PC-9 (cell line): ENCODE data around the gene RXFP1. TPM values are rescaled to one million over a fixed set of nuclear protein-coding genes. Genes with fewer than 3 reads are reported as not detected.

Experiments used
- BruUV-seq: library from RNA; stranded (reverse); fragments of 400-500 nt; replicated peaks from 2 replicates; lab custom pipeline; 2021; lab: Mats Ljungman, UMichigan
- CTCF ChIA-PET: fragments of 300-600 bp; sonication (Branson Sonifier 250); formaldehyde crosslinking; loops from one replicate; lab custom pipeline; 2022; ENCODE audit warnings: antibody characterized with exemption; lab: Charles Lee
- POLR2A ChIA-PET: fragments of 300-600 bp; sonication (Branson Sonifier 250); formaldehyde crosslinking; loops from one replicate; lab custom pipeline; 2022; ENCODE audit warnings: antibody characterized with exemption; ENCODE audit not compliant: unreplicated experiment; lab: Charles Lee
- DNase-seq, 2 experiments: peaks; one replicate each; pipeline versions ENCODE4 v3.0.0 to v3.0.0-alpha.2; 2015 to 2022; ENCODE audit warnings: mixed read lengths in 1 of 2
- H2AFZ ChIP-seq: fragments of 200-600 bp; sonication (generic); 2 replicates; pipeline ENCODE4 v1.8.1; 2017; ENCODE audit warnings: antibody characterized with exemption
- H3F3A ChIP-seq: fragments of 200-600 bp; sonication (generic); 2 replicates; pipeline ENCODE4 v1.8.1; 2017; ENCODE audit warnings: antibody characterized with exemption, mild to moderate bottlenecking, low read depth; ENCODE audit not compliant: insufficient read depth
- H3K27ac ChIP-seq: fragments of 200-600 bp; sonication (generic); 2 replicates; pipeline ENCODE4 v1.6.1; 2016; ENCODE audit warnings: mixed run types
- H3K27me3 ChIP-seq: fragments of 200-600 bp; sonication (generic); 2 replicates; pipeline ENCODE4 v1.6.1; 2016; ENCODE audit warnings: low read depth, mixed run types; ENCODE audit not compliant: insufficient read depth
- H3K36me3 ChIP-seq: fragments of 200-600 bp; sonication (generic); 2 replicates; pipeline ENCODE4 v1.6.1; 2016; ENCODE audit warnings: low read depth, mixed run types
- H3K4me1 ChIP-seq: fragments of 200-600 bp; sonication (generic); replicated peaks from 2 replicates; pipeline ENCODE4 v1.6.1; 2016; ENCODE audit warnings: mixed run types; ENCODE audit not compliant: insufficient read depth
- H3K4me2 ChIP-seq: fragments of 200-600 bp; sonication (generic); 2 replicates; pipeline ENCODE4 v1.6.1; 2017; ENCODE audit warnings: mixed run types
- H3K4me3 ChIP-seq: fragments of 200-600 bp; sonication (generic); 2 replicates; pipeline ENCODE4 v1.6.1; 2016; ENCODE audit warnings: mixed run types
- H3K79me2 ChIP-seq: fragments of 200-600 bp; sonication (generic); 2 replicates; pipeline ENCODE4 v1.6.1; 2017; ENCODE audit warnings: low read depth, mixed run types
- H3K9me2 ChIP-seq: fragments of 200-600 bp; sonication (generic); 2 replicates; pipeline ENCODE4 v1.8.1; 2017; ENCODE audit warnings: mild to moderate bottlenecking; ENCODE audit not compliant: insufficient read depth
- H3K9me3 ChIP-seq: fragments of 200-600 bp; sonication (generic); 2 replicates; pipeline ENCODE4 v1.8.1; 2016; ENCODE audit warnings: low read depth; ENCODE audit not compliant: insufficient read depth
- H4K20me1 ChIP-seq: fragments of 200-600 bp; sonication (generic); 2 replicates; pipeline ENCODE4 v1.8.1; 2017; ENCODE audit not compliant: insufficient read depth
- EZH2 ChIP-seq: fragments of 200-600 bp; sonication (generic); IDR thresholded peaks from 2 replicates; pipeline ENCODE4 v1.8.0; 2017; ENCODE audit warnings: antibody characterized with exemption, low read depth
- intact Hi-C: fragments of 100-400 bp; cut with micrococcal nuclease; formaldehyde crosslinking; loops from one replicate; pipeline ENCODE4 v1.10.0; 2022; ENCODE audit not compliant: unreplicated experiment
- total RNA-seq: library from RNA; stranded (reverse); gene quantifications from 2 replicates; pipeline ENCODE4 v1.2.3, GENCODE V29; 2021
- TF ChIP-seq, protein P1 (sequence below): fragments of 200-600 bp; sonication (generic); conservative IDR thresholded peaks from 2 replicates; pipeline ENCODE4 v1.6.1; 2017; ENCODE audit warnings: mixed run types, antibody characterized with exemption, mild to moderate bottlenecking, moderate library complexity

Gene RXFP1
- total RNA-seq, 1 experiment from 2014 or later, result not detected

DNA sequence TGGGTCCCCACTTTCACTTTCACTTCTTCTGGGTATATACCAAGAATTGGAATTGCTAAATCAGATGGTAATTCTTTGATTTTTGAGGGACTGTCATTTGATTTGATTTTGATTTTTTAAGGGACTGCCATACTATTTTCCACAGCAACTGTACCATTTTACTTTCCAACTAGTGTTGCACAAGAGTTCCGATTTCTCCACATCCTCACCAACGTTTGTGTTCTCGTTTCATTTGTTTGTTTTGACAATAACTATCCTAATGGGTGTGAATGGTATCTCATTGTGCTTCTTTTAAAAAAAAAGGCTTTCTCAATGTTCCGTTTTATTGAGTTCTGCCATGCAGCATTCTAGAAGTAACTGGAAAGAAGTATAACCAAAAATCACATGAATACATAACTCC is 87.4 kb downstream of the RXFP1 start:
- BruUV-seq, result no TSS peak
- ChIA-PET POLR2A (no interaction called here), CTCF (no interaction called here)
- no peaks in the 10 kb centered on the region for H3K36me3 ChIP-seq
- H2AFZ ChIP-seq, result no peak overlapping the region
- no peaks in the 10 kb centered on the region for H3K27me3 ChIP-seq
- no peaks in the 10 kb centered on the region for H3K4me1 ChIP-seq
- no peaks in the 10 kb centered on the region for H3K79me2 ChIP-seq
- no peak overlapping the region for H3K4me2 ChIP-seq
- H3K27ac ChIP-seq, result no peak overlapping the region
- H4K20me1 ChIP-seq, result no peaks in the 10 kb centered on the region
- DNase-seq, result no peak
- H3K9me3 ChIP-seq, result no peaks in the 10 kb centered on the region
- intact Hi-C loops, result no loop called here
- H3K4me3 ChIP-seq, result no peak overlapping the region
- no peaks in the 10 kb centered on the region for H3K9me2 ChIP-seq
- H3F3A ChIP-seq, result no peaks in the 10 kb centered on the region
- TF ChIP-seq, protein P1, sequence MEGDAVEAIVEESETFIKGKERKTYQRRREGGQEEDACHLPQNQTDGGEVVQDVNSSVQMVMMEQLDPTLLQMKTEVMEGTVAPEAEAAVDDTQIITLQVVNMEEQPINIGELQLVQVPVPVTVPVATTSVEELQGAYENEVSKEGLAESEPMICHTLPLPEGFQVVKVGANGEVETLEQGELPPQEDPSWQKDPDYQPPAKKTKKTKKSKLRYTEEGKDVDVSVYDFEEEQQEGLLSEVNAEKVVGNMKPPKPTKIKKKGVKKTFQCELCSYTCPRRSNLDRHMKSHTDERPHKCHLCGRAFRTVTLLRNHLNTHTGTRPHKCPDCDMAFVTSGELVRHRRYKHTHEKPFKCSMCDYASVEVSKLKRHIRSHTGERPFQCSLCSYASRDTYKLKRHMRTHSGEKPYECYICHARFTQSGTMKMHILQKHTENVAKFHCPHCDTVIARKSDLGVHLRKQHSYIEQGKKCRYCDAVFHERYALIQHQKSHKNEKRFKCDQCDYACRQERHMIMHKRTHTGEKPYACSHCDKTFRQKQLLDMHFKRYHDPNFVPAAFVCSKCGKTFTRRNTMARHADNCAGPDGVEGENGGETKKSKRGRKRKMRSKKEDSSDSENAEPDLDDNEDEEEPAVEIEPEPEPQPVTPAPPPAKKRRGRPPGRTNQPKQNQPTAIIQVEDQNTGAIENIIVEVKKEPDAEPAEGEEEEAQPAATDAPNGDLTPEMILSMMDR, result no peak
- TF ChIP-seq EZH2, result no peak

DNA sequence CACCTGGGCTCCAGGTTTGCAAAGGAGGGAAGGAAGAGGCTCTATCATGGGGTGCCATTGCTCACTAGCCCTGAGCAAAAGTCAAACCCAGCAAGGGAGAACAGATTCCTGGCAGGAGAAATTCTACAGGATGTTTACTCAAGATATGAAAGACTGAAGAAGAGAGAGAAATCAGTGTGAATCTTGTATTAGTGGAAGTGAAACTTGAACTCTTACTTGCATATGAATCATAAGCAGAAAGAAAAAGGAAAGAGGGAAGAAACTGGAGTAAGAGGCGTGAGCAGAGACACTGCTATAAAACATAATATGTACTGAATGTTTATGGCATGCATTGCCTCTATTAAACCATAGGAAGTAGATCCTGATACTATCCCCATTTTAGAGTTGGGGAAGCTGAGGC is 89.1 kb downstream of the RXFP1 start:
- no peaks in the 10 kb centered on the region for H3K9me3 ChIP-seq
- no peak overlapping the region for H3K27ac ChIP-seq
- H3K4me2 ChIP-seq, result no peak overlapping the region; the same call in 1 of the 2 replicates
- H3K27me3 ChIP-seq, result no peaks in the 10 kb centered on the region
- H3K79me2 ChIP-seq, result no peaks in the 10 kb centered on the region
- 0 out of 2 replicates have a peak overlapping the region, but pooled peaks have one; percentile 39 for H2AFZ ChIP-seq
- no peak for TF ChIP-seq EZH2
- TF ChIP-seq, protein P1, result no peak
- ChIA-PET CTCF (no interaction called here), POLR2A (no interaction called here)
- H4K20me1 ChIP-seq, result no peaks in the 10 kb centered on the region
- no TSS peak for BruUV-seq
- H3K4me1 ChIP-seq, result no peaks in the 10 kb centered on the region
- H3K4me3 ChIP-seq, result no peak overlapping the region
- no peak for DNase-seq
- no peaks in the 10 kb centered on the region for H3K9me2 ChIP-seq
- no peaks in the 10 kb centered on the region for H3K36me3 ChIP-seq
- intact Hi-C loops, result no loop called here
- no peaks in the 10 kb centered on the region for H3F3A ChIP-seq

DNA sequence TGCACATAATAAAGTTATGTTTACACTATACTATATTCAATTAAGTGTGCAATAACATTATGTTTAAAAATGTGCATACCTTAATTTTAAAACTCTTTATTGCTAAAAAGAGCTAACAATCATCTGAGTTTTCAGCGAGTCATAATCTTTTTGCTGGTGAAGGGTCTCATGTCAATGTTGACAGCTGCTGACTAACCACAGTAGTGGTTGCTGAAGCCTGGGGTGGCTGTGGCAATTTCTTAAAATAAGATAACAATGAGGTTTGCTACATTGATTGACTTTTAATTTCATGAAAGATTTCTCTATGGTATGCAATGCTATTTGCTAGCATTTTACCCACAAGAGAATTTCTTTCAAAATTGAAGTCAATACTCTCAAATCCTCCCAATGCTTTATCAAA is 91.4 kb downstream of the RXFP1 start:
- H4K20me1 ChIP-seq, result no peaks in the 10 kb centered on the region
- no peaks in the 10 kb centered on the region for H3K79me2 ChIP-seq
- no peak overlapping the region for H3K27ac ChIP-seq
- TF ChIP-seq, protein P1, result no peak
- no peak for TF ChIP-seq EZH2
- no peak for DNase-seq
- no peaks in the 10 kb centered on the region for H3F3A ChIP-seq
- H3K27me3 ChIP-seq, result no peaks in the 10 kb centered on the region
- H3K4me1 ChIP-seq, result no peaks in the 10 kb centered on the region
- no peaks in the 10 kb centered on the region for H3K9me2 ChIP-seq
- intact Hi-C loops, result no loop called here
- ChIA-PET CTCF (no interaction called here), POLR2A (no interaction called here)
- no peak overlapping the region for H3K4me3 ChIP-seq
- H3K36me3 ChIP-seq, result no peaks in the 10 kb centered on the region
- H3K9me3 ChIP-seq, result no peaks in the 10 kb centered on the region
- no TSS peak for BruUV-seq
- no peak overlapping the region for H2AFZ ChIP-seq
- H3K4me2 ChIP-seq, result no peak overlapping the region
